NT2/D1 (cell line): ENCODE measurements around the gene PTPRN2.

Source experiments
- DNase-seq: peaks from one replicate; pipeline ENCODE4 v3.0.0-alpha.2; 2011; ENCODE audit warnings: low read depth, low spot score
- H3K27me3 ChIP-seq: 2 replicates; pipeline ENCODE4 v1.6.0; 2011; ENCODE audit warnings: mild to moderate bottlenecking; ENCODE audit not compliant: insufficient read length, insufficient read depth
- H3K36me3 ChIP-seq: 2 replicates; pipeline ENCODE4 v1.6.1; 2011; ENCODE audit warnings: mild to moderate bottlenecking, low read length, mixed read lengths; ENCODE audit not compliant: insufficient read depth, insufficient read length
- H3K4me1 ChIP-seq: 2 replicates; pipeline ENCODE4 v1.5.1; 2011; ENCODE audit not compliant: insufficient read depth, insufficient read length
- H3K4me3 ChIP-seq: 2 replicates; pipeline ENCODE4 v1.5.1; 2011; ENCODE audit warnings: low read depth; ENCODE audit not compliant: insufficient read length
- H3K9ac ChIP-seq: 2 replicates; pipeline ENCODE4 v1.6.0; 2011; ENCODE audit warnings: low read depth; ENCODE audit not compliant: insufficient read length
- H3K9me3 ChIP-seq: 2 replicates; pipeline ENCODE4 v1.5.1; 2011; ENCODE audit warnings: mild to moderate bottlenecking, low read length; ENCODE audit not compliant: insufficient read depth
- SUZ12 ChIP-seq: IDR thresholded peaks from 2 replicates; pipeline ENCODE4 v1.6.1; 2011; ENCODE audit not compliant: insufficient read length, insufficient read depth; ENCODE audit errors: extremely low read depth
- YY1 ChIP-seq: IDR thresholded peaks from 2 replicates; pipeline ENCODE4 v1.6.1; 2011; ENCODE audit not compliant: insufficient read length, insufficient read depth
- ZNF274 ChIP-seq: IDR thresholded peaks from 2 replicates; pipeline ENCODE4 v1.6.1; 2011; ENCODE audit warnings: mild to moderate bottlenecking, low read depth, low read length

Gene PTPRN2

DNA sequence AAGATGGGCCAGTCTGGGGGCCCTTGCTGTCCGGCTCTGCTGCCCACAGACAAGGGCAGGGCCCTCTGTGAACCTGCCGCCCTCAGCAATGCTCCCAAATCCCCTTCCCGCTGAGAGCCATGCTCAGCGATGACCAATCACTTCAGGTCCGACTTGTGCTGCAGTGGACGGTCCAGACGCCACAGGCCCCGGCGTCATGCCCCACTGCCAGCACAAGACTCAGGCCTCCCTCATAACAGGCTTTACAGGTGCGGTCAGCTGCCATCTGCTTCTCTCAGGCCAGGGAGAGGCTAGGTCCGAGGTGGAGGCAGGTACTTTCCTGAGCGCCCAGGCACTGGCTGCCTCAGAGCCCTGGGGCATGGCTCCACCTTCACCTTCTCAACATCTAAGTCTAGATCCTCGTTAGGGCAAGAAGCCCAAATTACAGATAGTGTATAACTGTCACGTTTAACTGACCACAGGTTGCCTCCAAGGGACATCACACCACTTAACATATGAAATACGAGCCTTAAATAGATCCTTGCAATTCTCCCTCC is 393.2 kb downstream of the PTPRN2 start:
- no peak for TF ChIP-seq ZNF274
- TF ChIP-seq YY1 = no peak
- TF ChIP-seq SUZ12 = no peak
- H3K4me3 ChIP-seq = no peak overlapping the region
- no peak for DNase-seq
- H3K36me3 ChIP-seq = no peaks in the 10 kb centered on the region
- H3K27me3 ChIP-seq = no peaks in the 10 kb centered on the region
- 0 out of 2 replicates have a peak, but pooled peaks cover 8% of the 10 kb centered on the region for H3K9me3 ChIP-seq
- H3K4me1 ChIP-seq = no peaks in the 10 kb centered on the region
- no peak overlapping the region for H3K9ac ChIP-seq

DNA sequence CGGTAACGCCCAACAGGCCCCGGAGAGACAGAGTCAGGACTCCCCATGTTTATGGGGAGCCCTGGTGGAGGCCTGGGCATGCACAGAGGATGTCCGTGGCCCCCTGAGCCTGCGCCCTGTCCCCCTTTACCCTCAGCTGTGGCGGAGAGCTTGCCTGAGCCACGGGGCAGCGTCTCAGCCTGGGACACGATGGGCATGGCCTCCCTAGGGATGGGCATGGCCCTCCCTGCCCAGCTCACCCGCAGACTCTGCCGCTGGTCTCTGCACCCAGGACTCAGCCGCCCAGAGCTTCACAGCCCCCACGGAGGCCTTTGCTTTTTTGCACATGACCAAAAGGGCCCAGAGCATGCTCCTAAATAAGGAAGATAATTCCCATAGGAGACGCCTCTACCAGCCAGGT is 394.2 kb downstream of the PTPRN2 start:
- no peak for DNase-seq

DNA sequence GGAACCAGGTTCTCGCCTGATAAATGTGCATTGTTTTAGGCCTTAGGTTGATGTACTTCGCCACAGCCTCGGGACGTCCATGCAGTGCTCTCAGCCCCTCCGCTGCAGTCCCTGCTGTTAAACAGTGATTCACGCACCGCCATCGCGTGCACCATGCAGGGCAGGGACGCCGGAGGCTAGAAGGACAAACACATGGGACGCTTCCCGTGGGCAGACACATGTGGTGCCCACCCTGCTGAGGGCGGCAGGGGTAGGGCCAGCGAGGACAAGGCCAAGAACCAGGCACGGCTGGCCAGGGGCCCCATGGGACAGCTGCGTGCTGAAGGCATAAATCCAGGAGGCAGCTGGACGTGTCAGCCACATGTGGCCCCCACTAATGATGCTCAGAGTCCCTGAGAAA is 394.7 kb downstream of the PTPRN2 start:
- Histone ChIP-seq H3K4me3 (no peak overlapping the region), H3K27me3 (no peaks in the 10 kb centered on the region), H3K4me1 (no peaks in the 10 kb centered on the region), H3K9me3 (0 out of 2 replicates have a peak, but pooled peaks cover 5% of the 10 kb centered on the region), H3K9ac (no peak overlapping the region), H3K36me3 (no peaks in the 10 kb centered on the region)
- no peak for TF ChIP-seq YY1
- DNase-seq = no peak

More for the DNA sequence above, 394.2 kb downstream of the PTPRN2 start:
- TF ChIP-seq SUZ12 = no peak
- no peak for TF ChIP-seq ZNF274
- no peak for TF ChIP-seq YY1
- Histone ChIP-seq H3K27me3 (no peaks in the 10 kb centered on the region), H3K4me1 (no peaks in the 10 kb centered on the region), H3K36me3 (no peaks in the 10 kb centered on the region), H3K9me3 (0 out of 2 replicates have a peak, but pooled peaks cover 8% of the 10 kb centered on the region), H3K4me3 (no peak overlapping the region), H3K9ac (no peak overlapping the region)

DNA sequence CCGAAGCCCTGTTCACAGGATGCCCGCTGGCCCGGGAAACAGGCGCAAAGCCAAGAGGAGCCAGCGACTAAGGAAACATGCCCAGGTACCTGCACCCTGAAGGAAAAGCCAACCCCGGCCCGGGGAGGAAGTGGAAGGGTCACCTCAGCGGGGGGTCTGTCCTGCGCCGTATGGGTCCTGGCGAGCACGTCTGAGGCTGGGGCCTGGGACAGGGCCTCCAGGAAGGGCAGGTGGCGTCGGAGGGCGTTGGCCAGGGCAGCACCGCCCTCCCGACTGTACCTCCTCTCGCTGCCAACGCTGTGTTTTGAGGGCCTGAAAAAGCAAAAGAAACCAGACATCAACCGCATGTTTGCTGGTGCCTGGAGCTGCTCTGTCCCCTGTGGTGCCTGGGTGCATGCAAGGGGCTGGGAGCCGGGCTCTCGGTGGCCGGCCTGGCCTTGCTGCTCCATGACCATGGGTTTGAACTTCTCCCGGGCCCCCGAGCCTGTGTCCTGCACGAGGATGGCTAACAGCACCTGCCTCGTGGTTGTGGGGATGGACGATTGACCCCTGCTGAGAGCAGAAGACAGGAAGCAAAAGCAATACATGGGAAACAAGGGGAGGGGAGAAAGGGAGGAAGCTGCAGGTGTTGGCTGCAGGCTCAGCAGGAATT is 395.3 kb downstream of the PTPRN2 start:
- DNase-seq = no peak
- Histone ChIP-seq H3K36me3 (no peaks in the 10 kb centered on the region), H3K27me3 (no peaks in the 10 kb centered on the region), H3K9ac (no peak overlapping the region), H3K9me3 (0 out of 2 replicates have a peak, but pooled peaks cover 5% of the 10 kb centered on the region), H3K4me1 (no peaks in the 10 kb centered on the region), H3K4me3 (no peak overlapping the region)
- no peak for TF ChIP-seq SUZ12
- no peak for TF ChIP-seq ZNF274
- TF ChIP-seq YY1 = no peak

DNA sequence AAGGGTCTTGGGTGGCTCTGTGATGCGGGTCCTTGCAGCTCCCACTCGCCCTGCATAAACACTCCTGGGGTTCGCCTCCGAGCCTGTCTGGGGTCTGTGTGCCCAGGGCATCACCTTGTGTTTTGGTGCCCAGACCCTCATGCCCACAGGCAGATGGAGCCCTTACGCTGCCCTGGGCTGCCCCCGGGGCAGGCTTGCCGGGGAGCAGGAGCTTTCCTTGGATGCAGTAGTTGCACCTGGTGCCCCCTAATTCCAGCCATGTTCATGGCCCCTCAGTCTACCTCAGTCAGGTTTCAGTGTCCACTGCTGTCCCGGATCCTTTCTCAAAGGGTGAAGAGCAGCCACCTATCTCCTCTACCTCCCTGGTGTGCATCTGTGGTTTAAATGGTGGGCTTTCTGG is 396.0 kb downstream of the PTPRN2 start:
- no peaks in the 10 kb centered on the region for H3K4me1 ChIP-seq
- TF ChIP-seq SUZ12 (no peak), ZNF274 (no peak), YY1 (no peak)
- H3K4me3 ChIP-seq = no peak overlapping the region
- H3K9ac ChIP-seq = no peak overlapping the region
- DNase-seq = no peak
- H3K36me3 ChIP-seq = no peaks in the 10 kb centered on the region
- 0 out of 2 replicates have a peak, but pooled peaks cover 5% of the 10 kb centered on the region for H3K9me3 ChIP-seq
- H3K27me3 ChIP-seq = no peaks in the 10 kb centered on the region

DNA sequence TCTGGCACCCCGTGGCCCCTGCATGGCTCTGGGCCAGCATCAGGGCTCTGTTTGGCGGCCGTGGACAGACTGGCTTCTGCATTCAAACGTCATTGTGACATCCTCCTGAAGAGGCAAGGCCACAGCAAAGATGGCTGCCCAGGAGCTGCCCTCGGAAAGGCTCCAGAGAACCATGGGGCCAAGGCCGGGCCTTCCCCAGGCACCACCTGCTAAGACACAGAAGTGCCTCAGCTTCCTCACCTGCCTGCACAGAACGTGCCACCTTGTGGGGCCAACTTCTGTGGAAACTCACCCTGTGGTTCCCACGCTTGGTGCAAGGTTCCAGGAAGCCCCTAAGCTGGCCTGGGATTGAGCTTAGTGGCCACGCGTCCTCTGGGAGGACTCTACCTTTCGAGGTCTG is 396.9 kb downstream of the PTPRN2 start:
- Histone ChIP-seq H3K9me3 (0 out of 2 replicates have a peak, but pooled peaks cover 4% of the 10 kb centered on the region), H3K27me3 (no peaks in the 10 kb centered on the region), H3K4me1 (no peaks in the 10 kb centered on the region), H3K36me3 (no peaks in the 10 kb centered on the region), H3K9ac (no peak overlapping the region), H3K4me3 (no peak overlapping the region)
- DNase-seq = no peak
- TF ChIP-seq YY1 = no peak
- no peak for TF ChIP-seq ZNF274
- TF ChIP-seq SUZ12 = no peak

DNA sequence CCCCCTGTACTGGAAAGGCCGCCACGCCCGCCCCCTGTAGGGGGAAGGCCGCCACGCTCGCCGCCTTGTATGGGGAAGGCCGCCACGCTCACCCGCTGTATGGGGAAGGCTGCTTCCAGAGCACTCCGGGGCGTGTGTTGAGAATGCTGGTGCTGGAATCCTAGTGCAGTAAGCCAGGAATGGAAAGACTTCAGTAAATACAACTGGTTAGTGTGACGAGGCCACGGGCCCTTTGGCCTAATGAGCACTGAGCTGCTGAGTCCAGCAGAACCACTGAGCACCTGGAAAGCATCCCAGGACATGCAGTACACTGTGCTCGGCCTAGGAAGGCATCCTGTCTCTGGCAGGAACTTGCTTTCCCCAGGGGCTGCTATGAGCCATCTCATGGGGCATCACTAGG is 398.9 kb downstream of the PTPRN2 start:
- no peaks in the 10 kb centered on the region for H3K4me1 ChIP-seq
- no peak for TF ChIP-seq ZNF274
- no peak for TF ChIP-seq YY1
- no peak for TF ChIP-seq SUZ12
- no peak for DNase-seq
- no peak overlapping the region for H3K4me3 ChIP-seq
- no peak overlapping the region for H3K9ac ChIP-seq
- H3K9me3 ChIP-seq = no peaks in the 10 kb centered on the region
- H3K27me3 ChIP-seq = no peaks in the 10 kb centered on the region
- no peaks in the 10 kb centered on the region for H3K36me3 ChIP-seq
